ENCODE measurements around the gene LRP8. TPM values are rescaled to one million over a fixed set of nuclear protein-coding genes. Genes with fewer than 3 reads are reported as not detected.

LRP8 gene
- total and polyA plus RNA-seq, 9 of the 15 experiments (the other 6 are each of a cell fraction or from before 2014, with no cell fraction given): 7.1 to 56.1 (median 31.3) TPM

- TF ChIP-seq YY1 (IDR thresholded peaks at IDR 0.05; ENCODE audit: borderline replicate concordance in 1 of 3, control insufficient read depth in 1 of 3, extremely low read depth in 1 of 3, insufficient read depth in 3 of 3, insufficient read length in 1 of 3, insufficient replicate concordance in 2 of 3, low read depth in 1 of 3, low read length in 2 of 3) (no peak), ZNF778 (CRISPR knock-in tag; IDR thresholded peaks at IDR 0.05) (no peak), C11orf30 (IDR thresholded peaks at IDR 0.05; ENCODE audit: low read depth) (peak; percentile 77), MLLT1 (IDR thresholded peaks at IDR 0.05) (peak in 1 of 2 experiments; percentile 14; a peak in 1 of 4 replicates), CEBPZ (IDR thresholded peaks at IDR 0.05; ENCODE audit: borderline replicate concordance, low read depth, low read length) (no peak), WHSC1 (IDR thresholded peaks at IDR 0.05; ENCODE audit: low read length) (no peak), ATF2 (CRISPR knock-in tag; IDR thresholded peaks at IDR 0.05) (no peak), THRB (CRISPR knock-in tag; conservative IDR thresholded peaks at IDR 0.05) (0 out of 2 replicates have a peak, but pooled peaks have one; percentile 41), MTA2 (IDR thresholded peaks at IDR 0.05; ENCODE audit: low read depth) (no peak), ZNF274 (IDR thresholded peaks at IDR 0.05; ENCODE audit: borderline replicate concordance, low read depth, low read length) (no peak), MAFF (IDR thresholded peaks at IDR 0.05; ENCODE audit: low read length) (0 out of 2 replicates have a peak, but pooled peaks have one; percentile 4), TAF15 (IDR thresholded peaks at IDR 0.05; ENCODE audit: low read depth, low read length) (no peak), PKNOX1 (IDR thresholded peaks at IDR 0.05) (peak; percentile 95), POLR2G (IDR thresholded peaks at IDR 0.05; ENCODE audit: low read depth, low read length) (no peak)
Measured at GRCh38 chr1:53197291-53198200, 130.3 kb downstream of the LRP8 start (continued).

Measured in K562 (cell line).